ENCODE data around the gene CLSTN2.

CLSTN2 gene

GRCh38 chr3:140434261-140434905 lies 499.4 kb downstream of the CLSTN2 start:
- no peak for FAIRE-seq

GRCh38 chr3:140436421-140436820 lies 501.4 kb downstream of the CLSTN2 start:
- FAIRE-seq: no peak

- no peak for FAIRE-seq
Measured at GRCh38 chr3:140438736-140439470, 503.9 kb downstream of the CLSTN2 start.

- no peak for FAIRE-seq
Measured at GRCh38 chr3:140439527-140439926, 504.5 kb downstream of the CLSTN2 start.

- FAIRE-seq: no peak
Measured at GRCh38 chr3:140440446-140440845, 505.5 kb downstream of the CLSTN2 start.

- FAIRE-seq: no peak
Measured at GRCh38 chr3:140441006-140441405, 506.0 kb downstream of the CLSTN2 start.

GRCh38 chr3:140442621-140443020 lies 507.6 kb downstream of the CLSTN2 start:
- FAIRE-seq: no peak

GRCh38 chr3:140443073-140443472 lies 508.1 kb downstream of the CLSTN2 start:
- FAIRE-seq: no peak

- FAIRE-seq: no peak
Measured at GRCh38 chr3:140443806-140444205, 508.8 kb downstream of the CLSTN2 start.

- no peak for FAIRE-seq
Measured at GRCh38 chr3:140446734-140447133, 511.7 kb downstream of the CLSTN2 start.

GRCh38 chr3:140447136-140447535 lies 512.2 kb downstream of the CLSTN2 start:
- FAIRE-seq: no peak

- no peak for FAIRE-seq
Measured at GRCh38 chr3:140448001-140448400, 513.0 kb downstream of the CLSTN2 start.

- FAIRE-seq: no peak
Measured at GRCh38 chr3:140449413-140450256, 514.6 kb downstream of the CLSTN2 start.

GRCh38 chr3:140453750-140454149 lies 518.8 kb downstream of the CLSTN2 start:
- no peak for FAIRE-seq

GRCh38 chr3:140455521-140456214 lies 520.7 kb downstream of the CLSTN2 start:
- FAIRE-seq: no peak

- no peak for FAIRE-seq
Measured at GRCh38 chr3:140456974-140457373, 522.0 kb downstream of the CLSTN2 start.

- FAIRE-seq: no peak
Measured at GRCh38 chr3:140459462-140459861, 524.5 kb downstream of the CLSTN2 start.

GRCh38 chr3:140461250-140461649 lies 526.3 kb downstream of the CLSTN2 start:
- FAIRE-seq: no peak

GRCh38 chr3:140463355-140463754 lies 528.4 kb downstream of the CLSTN2 start:
- no peak for FAIRE-seq

- FAIRE-seq: no peak
Measured at GRCh38 chr3:140465988-140466387, 531.0 kb downstream of the CLSTN2 start.

- FAIRE-seq: no peak
Measured at GRCh38 chr3:140466535-140466934, 531.5 kb downstream of the CLSTN2 start.

- FAIRE-seq: no peak
Measured at GRCh38 chr3:140467104-140467577, 532.2 kb downstream of the CLSTN2 start.

- FAIRE-seq: no peak
Measured at GRCh38 chr3:140467796-140468315, 532.9 kb downstream of the CLSTN2 start.
